Stimulated activated CD4-positive, alpha-beta T cell treated with anti-CD3 and anti-CD28 coated beads, Interleukin-1b, Interleukin-23, amount 100 ng/mL, for 24 hours (primary cell): ENCODE data around the gene EBLN2.

Source experiments
- DNase-seq, 4 experiments: peaks; one replicate each; pipeline ENCODE4 v3.0.0-alpha.2; 2020; ENCODE audit warnings: low read depth in 4 of 4, low spot score in 1 of 4

The EBLN2 gene

DNA sequence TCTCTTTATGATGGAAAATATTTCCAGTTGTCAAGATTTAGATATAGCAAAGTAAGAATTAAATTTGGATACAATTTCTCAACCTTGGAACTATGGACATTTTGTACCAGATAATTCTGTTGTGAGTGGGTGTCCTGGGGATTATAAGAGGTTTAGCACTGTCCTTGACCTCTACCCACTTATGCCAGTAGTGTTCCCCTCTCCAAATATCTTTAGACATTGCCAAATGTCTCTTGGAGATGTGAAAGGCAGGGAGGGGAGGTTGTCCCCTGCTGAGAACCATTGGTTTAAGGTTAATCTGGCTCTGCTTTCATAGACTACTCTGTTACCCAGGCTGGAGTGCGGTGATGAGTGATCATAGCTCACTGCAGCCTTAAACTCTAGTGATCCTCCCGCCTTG lies at the start of gene EBLN2:
EBLN2 (plus strand) TSS at position 244 of the 400 bp plus-strand sequence. CDS start 423 bp downstream, outside the sequence.
- no peak for DNase-seq

- DNase-seq = no peak
These were observed 43.2 kb upstream of the EBLN2 start for GRCh38 chr3:73018298-73018697.

- no peak for DNase-seq
These were observed 42.5 kb upstream of the EBLN2 start for GRCh38 chr3:73018790-73019441.

GRCh38 chr3:73021301-73021835 lies 40.1 kb upstream of the EBLN2 start:
- DNase-seq = no peak

GRCh38 chr3:73024836-73025235 lies 36.6 kb upstream of the EBLN2 start:
- no peak for DNase-seq

DNA sequence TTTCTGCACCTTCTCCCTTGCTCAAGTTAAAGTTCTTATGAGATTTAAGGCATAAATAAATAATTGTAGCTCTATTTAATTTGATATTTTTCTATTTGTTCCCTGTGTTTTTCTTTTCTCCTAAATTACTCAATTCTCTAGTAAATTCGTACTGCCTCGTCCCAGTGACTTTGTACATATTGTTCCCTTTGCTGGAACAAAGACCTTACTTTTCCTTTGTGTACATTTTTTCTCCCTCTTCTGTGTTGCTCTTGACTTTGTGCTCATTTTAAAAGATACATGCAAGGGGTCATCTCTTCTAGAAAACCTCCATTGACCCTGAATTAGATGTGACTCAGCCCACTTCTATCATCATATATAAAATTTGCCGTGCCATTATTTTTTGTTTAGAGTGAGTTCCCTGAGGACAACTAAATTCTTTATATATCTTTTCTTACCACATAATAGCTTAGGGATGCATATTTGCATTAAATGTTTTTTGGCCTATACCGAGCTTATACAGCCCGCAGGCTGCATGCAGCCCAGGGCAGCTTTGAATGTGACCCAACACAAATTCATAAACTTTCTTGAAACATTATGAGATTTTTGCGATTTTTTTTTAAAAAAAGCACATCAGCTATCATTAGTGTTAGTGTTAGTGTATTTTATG lies 35.2 kb upstream of the EBLN2 start:
- DNase-seq = no peak

GRCh38 chr3:73026760-73027113 lies 34.7 kb upstream of the EBLN2 start:
- no peak for DNase-seq

- no peak for DNase-seq
These were observed 32.7 kb upstream of the EBLN2 start for GRCh38 chr3:73028803-73029202.

GRCh38 chr3:73029321-73029796 lies 32.1 kb upstream of the EBLN2 start:
- DNase-seq = no peak

- no peak for DNase-seq
These were observed 31.3 kb upstream of the EBLN2 start for GRCh38 chr3:73030073-73030597.

GRCh38 chr3:73031573-73032103 lies 29.8 kb upstream of the EBLN2 start:
- DNase-seq = no peak

- no peak for DNase-seq
These were observed 24.5 kb upstream of the EBLN2 start for GRCh38 chr3:73036694-73037591.

- DNase-seq = no peak
These were observed 19.9 kb upstream of the EBLN2 start for GRCh38 chr3:73041537-73041936.

GRCh38 chr3:73043414-73043813 lies 18.0 kb upstream of the EBLN2 start:
- DNase-seq = no peak

DNA sequence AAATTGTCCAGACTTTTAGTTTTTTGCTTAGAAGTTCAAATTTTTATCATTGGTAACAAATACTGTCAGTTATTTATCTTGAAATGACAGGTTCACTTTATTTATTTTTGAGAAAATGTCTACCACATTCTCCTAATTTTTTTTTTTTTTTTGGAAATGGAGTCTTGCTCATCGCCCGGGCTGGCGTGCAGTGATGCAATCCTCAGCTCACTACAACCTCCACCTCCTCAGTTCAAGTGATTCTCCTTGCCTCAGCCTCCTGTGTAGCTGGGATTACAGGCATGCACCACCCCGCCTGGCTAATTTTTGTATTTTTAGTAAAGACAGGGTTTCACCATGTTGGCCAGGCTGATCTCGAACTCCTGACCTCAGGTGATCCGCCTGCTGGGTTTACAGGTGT lies 16.1 kb upstream of the EBLN2 start:
- no peak for DNase-seq

DNA sequence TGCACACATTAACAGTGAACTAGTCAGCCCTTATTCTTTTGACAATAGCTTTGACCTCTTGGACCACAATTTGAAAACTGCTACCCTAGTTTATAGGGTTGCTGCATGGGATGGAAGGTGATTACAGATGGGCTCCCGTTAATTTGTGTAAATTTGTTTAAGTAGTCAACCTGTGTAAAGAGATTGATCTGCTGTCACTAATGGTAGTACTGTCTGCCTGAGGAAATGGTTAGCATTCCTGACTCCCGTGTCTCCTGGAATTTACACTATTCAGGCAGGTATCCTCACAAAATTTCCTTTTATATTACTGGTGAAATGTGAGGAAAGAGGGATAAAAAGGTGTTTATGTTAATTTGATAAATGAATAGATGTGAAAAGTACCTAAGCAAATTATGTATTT lies 15.3 kb upstream of the EBLN2 start:
- DNase-seq = no peak

GRCh38 chr3:73049319-73049718 lies 12.1 kb upstream of the EBLN2 start:
- DNase-seq = no peak

- no peak for DNase-seq
These were observed 8.6 kb upstream of the EBLN2 start for GRCh38 chr3:73052857-73053256.

- DNase-seq = no peak
These were observed 5.9 kb upstream of the EBLN2 start for GRCh38 chr3:73055583-73055982.

DNA sequence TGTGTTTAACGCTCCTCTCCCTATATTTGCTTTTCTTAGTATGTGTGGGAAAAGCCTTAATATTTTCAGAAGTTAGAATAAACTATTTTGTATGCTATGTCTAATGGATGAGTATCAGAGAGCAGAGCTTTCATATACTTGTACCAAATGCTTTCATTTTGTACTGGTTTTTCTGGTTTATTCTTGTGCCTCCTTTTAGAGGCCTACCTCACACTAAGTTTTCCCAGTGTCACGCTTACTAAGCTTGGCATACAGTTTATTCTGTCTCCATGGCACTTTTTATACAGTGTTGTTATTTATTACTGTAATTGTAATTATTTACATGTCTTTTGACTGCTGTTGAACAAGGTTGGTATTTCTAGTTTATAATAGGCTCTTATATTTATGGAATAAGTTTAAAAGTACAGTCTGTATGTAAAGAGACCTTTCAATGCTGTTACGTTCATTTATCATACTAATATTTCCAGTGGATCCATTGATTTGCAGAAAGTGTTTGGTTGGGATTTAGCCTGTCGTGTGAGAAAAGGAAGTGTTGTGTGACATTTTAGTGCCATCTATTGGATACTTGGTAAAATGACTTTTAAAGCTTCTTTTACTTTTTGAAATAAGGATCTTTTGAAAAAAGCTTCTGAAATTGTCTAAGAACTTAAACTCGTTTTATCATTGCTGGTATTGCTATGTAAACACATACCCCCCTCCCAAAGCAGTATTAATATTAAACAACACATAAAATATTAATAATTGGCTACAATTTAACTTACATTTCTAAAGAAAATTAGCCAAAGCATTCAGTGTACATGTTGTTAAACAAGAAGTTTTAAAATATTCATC lies 5.2 kb upstream of the EBLN2 start:
- no peak for DNase-seq
